Gastrocnemius medialis (tissue), 4 donors: ENCODE measurements around the gene CIAO3.

Source experiments
- POLR2A ChIP-seq, 2 donors: fragments of 450-650 bp; IDR thresholded peaks; one replicate each; pipeline ENCODE4 v1.6.1; 2017; ENCODE audit warnings: antibody characterized with exemption in 2 of 2, mild to moderate bottlenecking in 2 of 2, moderate library complexity in 2 of 2
- TF ChIP-seq, protein P1 (sequence below), 5 experiments: fragments of 450-650 bp in 3 of 5; fragments of 200-600 bp in 2 of 5; sonication (generic) in 2 of 5; IDR thresholded peaks in 4 of 5; conservative IDR thresholded peaks in 1 of 5; 1 replicate in 4 of 5; 2 replicates in 1 of 5; pipeline ENCODE4 v1.5.1; 2016 to 2019; ENCODE audit warnings: antibody characterized with exemption in 5 of 5, mild to moderate bottlenecking in 3 of 5, moderate library complexity in 3 of 5

- TF ChIP-seq, protein P1, sequence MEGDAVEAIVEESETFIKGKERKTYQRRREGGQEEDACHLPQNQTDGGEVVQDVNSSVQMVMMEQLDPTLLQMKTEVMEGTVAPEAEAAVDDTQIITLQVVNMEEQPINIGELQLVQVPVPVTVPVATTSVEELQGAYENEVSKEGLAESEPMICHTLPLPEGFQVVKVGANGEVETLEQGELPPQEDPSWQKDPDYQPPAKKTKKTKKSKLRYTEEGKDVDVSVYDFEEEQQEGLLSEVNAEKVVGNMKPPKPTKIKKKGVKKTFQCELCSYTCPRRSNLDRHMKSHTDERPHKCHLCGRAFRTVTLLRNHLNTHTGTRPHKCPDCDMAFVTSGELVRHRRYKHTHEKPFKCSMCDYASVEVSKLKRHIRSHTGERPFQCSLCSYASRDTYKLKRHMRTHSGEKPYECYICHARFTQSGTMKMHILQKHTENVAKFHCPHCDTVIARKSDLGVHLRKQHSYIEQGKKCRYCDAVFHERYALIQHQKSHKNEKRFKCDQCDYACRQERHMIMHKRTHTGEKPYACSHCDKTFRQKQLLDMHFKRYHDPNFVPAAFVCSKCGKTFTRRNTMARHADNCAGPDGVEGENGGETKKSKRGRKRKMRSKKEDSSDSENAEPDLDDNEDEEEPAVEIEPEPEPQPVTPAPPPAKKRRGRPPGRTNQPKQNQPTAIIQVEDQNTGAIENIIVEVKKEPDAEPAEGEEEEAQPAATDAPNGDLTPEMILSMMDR (IDR thresholded peaks at IDR 0.05 in 4 of 5, conservative IDR thresholded peaks at IDR 0.05 in 1 of 5) = no peak
- no peak for TF ChIP-seq POLR2A (IDR thresholded peaks at IDR 0.05)
Observed at GRCh38 chr16:708019-708418, 32.8 kb downstream of the CIAO3 start.
